Measurements from ENCODE around the gene SPSB2. TPM values are rescaled to one million over a fixed set of nuclear protein-coding genes. Genes with fewer than 3 reads are reported as not detected.
A peak's percentile ranks its signal among the peaks of the same experiment; 100 is the strongest.
"Not testable (repeated sequence)": the region's sequence is repeated elsewhere in the genome, so short reads cannot be mapped to it uniquely, and the experiment has no call there.

SPSB2 gene
- total RNA-seq, 1 experiment from 2014 or later, result 8.1 TPM

- H3K4me1 ChIP-seq (ENCODE audit: insufficient read depth, low read length, poor library complexity, severe bottlenecking), result peaks cover 31% of the 10 kb centered on the region
- no peaks in the 10 kb centered on the region for H3K9me3 ChIP-seq (ENCODE audit: low read depth, low read length, poor library complexity, severe bottlenecking)
- ChIA-PET CTCF (interaction anchor here (0.6 to 0.7 kb wide), 2 partner anchors 114 to 924 kb away, joined by 4 to 6 read pairs; partner anchors contain the start of gene MLF2), POLR2A (ENCODE audit: low non-redundant PET) (interaction anchor here (0.6 to 0.8 kb wide), 2 partner anchors 35 to 144 kb away, joined by 3 to 4 read pairs; no protein-coding TSS in a partner anchor)
- no peak for DNase-seq (ENCODE audit: low spot score)
- no peak for TF ChIP-seq EZH2 (IDR thresholded peaks at IDR 0.05; ENCODE audit: borderline replicate concordance, low read depth, low read length, poor library complexity, severe bottlenecking)
- TF ChIP-seq CTCF (conservative IDR thresholded peaks at IDR 0.05; ENCODE audit: low read depth, low read length), result no peak
- peak overlapping the region; percentile 100 for H3K4me3 ChIP-seq (ENCODE audit: low read depth, low read length, poor library complexity, severe bottlenecking)
- H3K27ac ChIP-seq (ENCODE audit: low read depth, low read length, poor library complexity, severe bottlenecking), result peak overlapping the region; percentile 99
- peaks cover 67% of the 10 kb centered on the region for H3K36me3 ChIP-seq (ENCODE audit: insufficient read depth, low read length, poor library complexity, severe bottlenecking)
- BruUV-seq (replicated peaks), result no TSS peak
- intact Hi-C loops (cut with micrococcal nuclease; ENCODE audit: unreplicated experiment), result loop anchor here (2.0 kb wide), 1 partner anchor 14 kb away; the partner anchor contains the start of gene USP5
- no peaks in the 10 kb centered on the region for H3K27me3 ChIP-seq (replicated peaks; ENCODE audit: insufficient read depth, low read depth, low read length, poor library complexity)
Observed at GRCh38 chr12:6866920-6867412, 6.1 kb downstream of the SPSB2 start.

GRCh38 chr12:6866163-6866919 is 6.8 kb downstream of the SPSB2 start:
- Histone ChIP-seq H3K4me1 (ENCODE audit: insufficient read depth, low read length, poor library complexity, severe bottlenecking) (peaks cover 26% of the 10 kb centered on the region), H3K27ac (ENCODE audit: low read depth, low read length, poor library complexity, severe bottlenecking) (peak overlapping the region; percentile 99), H3K4me3 (ENCODE audit: low read depth, low read length, poor library complexity, severe bottlenecking) (peak overlapping the region; percentile 100), H3K9me3 (ENCODE audit: low read depth, low read length, poor library complexity, severe bottlenecking) (no peaks in the 10 kb centered on the region), H3K36me3 (ENCODE audit: insufficient read depth, low read length, poor library complexity, severe bottlenecking) (peaks cover 70% of the 10 kb centered on the region), H3K27me3 (replicated peaks; ENCODE audit: insufficient read depth, low read depth, low read length, poor library complexity) (no peaks in the 10 kb centered on the region)
- no TSS peak for BruUV-seq (replicated peaks)
- no peak for TF ChIP-seq EZH2 (IDR thresholded peaks at IDR 0.05; ENCODE audit: borderline replicate concordance, low read depth, low read length, poor library complexity, severe bottlenecking)
- no peak for TF ChIP-seq CTCF (conservative IDR thresholded peaks at IDR 0.05; ENCODE audit: low read depth, low read length)
- intact Hi-C loops (cut with micrococcal nuclease; ENCODE audit: unreplicated experiment), result loop anchor here (2.0 kb wide), 1 partner anchor 14 kb away; the partner anchor contains the start of gene USP5
- ChIA-PET CTCF (interaction anchor here (0.7 kb wide), 1 partner anchor 925 kb away, joined by 6 read pairs; no protein-coding TSS in a partner anchor), POLR2A (ENCODE audit: low non-redundant PET) (interaction anchor here (0.6 to 0.8 kb wide), 3 partner anchors 34 to 165 kb away, joined by 3 to 4 read pairs (median 3); no protein-coding TSS in a partner anchor)
- peak; percentile 58 for DNase-seq (ENCODE audit: low spot score)

- H3K27me3 ChIP-seq (replicated peaks; ENCODE audit: insufficient read depth, low read depth, low read length, poor library complexity); intact Hi-C loops (cut with micrococcal nuclease; ENCODE audit: unreplicated experiment); CTCF ChIA-PET; BruUV-seq (replicated peaks); POLR2A ChIA-PET (ENCODE audit: low non-redundant PET); H3K4me3 ChIP-seq (ENCODE audit: low read depth, low read length, poor library complexity, severe bottlenecking); DNase-seq (ENCODE audit: low spot score); H3K9me3 ChIP-seq (ENCODE audit: low read depth, low read length, poor library complexity, severe bottlenecking); H3K27ac ChIP-seq (ENCODE audit: low read depth, low read length, poor library complexity, severe bottlenecking): not testable (repeated sequence)
- Histone ChIP-seq H3K36me3 (ENCODE audit: insufficient read depth, low read length, poor library complexity, severe bottlenecking) (peaks cover 71% of the 10 kb centered on the region), H3K4me1 (ENCODE audit: insufficient read depth, low read length, poor library complexity, severe bottlenecking) (peaks cover 26% of the 10 kb centered on the region)
Observed at GRCh38 chr12:6865307-6865706, 7.8 kb downstream of the SPSB2 start.
